ENCODE measurements around the gene BCKDK.
A peak's percentile ranks its signal among the peaks of the same experiment; 100 is the strongest.
"Not testable (repeated sequence)": the region's sequence is repeated elsewhere in the genome, so short reads cannot be mapped to it uniquely, and the experiment has no call there.

The BCKDK gene

DNA sequence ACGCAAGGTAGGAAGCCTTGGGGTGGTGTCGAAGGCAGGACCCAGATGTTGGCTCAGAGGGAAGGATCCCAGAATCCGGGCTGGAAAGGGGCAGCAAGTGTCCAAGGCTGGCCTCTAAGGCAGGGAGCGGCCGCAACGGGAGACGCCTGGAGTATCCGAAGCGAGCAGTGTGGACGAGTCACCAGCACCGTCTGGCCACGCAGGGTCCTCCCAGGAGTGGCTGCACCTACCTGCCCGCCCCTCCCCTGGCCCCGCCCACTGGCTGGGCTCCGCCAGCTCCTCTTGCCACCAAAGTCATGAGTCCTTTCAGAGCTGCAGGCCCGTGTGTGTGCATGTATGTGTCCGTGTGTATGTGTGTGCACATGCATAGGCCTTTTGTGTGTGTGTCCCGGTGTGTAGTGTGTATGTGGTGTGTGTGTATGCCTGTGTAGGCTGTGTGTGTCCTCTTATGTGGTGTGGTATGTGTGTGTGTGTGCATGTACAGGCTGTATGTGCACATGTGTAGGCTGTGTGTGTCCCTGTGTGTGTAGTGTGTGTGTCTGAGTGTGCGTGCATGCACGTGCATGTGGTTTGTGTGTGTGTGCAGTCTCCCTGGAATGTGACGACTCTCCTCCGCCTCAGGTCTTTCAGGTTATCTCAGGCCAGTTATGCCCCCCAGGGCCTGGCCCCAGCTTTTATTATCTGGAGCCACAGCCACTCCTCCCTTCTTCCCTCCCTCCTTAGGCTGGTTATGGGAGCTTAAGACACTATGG lies 27.5 kb downstream of the BCKDK start, which contains the start of gene PRSS8:
TSS of gene PRSS8 (minus strand) at position 193 of the 752 bp plus-strand sequence. CDS start 229 bp downstream, outside the sequence.
- no peak for DNase-seq (ENCODE audit: low read depth in 1 of 2, low spot score in 1 of 2)
- H3K27ac ChIP-seq (replicated peaks), result peak within 1 kb of the TSS; percentile 34
- no peak within 1 kb of the TSS for H3K4me3 ChIP-seq (replicated peaks; ENCODE audit: insufficient read depth, low read length)
- no peaks in the 10 kb centered on the region for H3K27me3 ChIP-seq (ENCODE audit: insufficient read depth, poor library complexity, severe bottlenecking)
- no peak for TF ChIP-seq GABPA (IDR thresholded peaks at IDR 0.05; ENCODE audit: low read depth)
- TF ChIP-seq POLR2AphosphoS5 (IDR thresholded peaks at IDR 0.05; ENCODE audit: low read depth), result no peak
- no peak for TF ChIP-seq SPI1 (IDR thresholded peaks at IDR 0.05; ENCODE audit: borderline replicate concordance, low read depth)
- TF ChIP-seq, protein P1, sequence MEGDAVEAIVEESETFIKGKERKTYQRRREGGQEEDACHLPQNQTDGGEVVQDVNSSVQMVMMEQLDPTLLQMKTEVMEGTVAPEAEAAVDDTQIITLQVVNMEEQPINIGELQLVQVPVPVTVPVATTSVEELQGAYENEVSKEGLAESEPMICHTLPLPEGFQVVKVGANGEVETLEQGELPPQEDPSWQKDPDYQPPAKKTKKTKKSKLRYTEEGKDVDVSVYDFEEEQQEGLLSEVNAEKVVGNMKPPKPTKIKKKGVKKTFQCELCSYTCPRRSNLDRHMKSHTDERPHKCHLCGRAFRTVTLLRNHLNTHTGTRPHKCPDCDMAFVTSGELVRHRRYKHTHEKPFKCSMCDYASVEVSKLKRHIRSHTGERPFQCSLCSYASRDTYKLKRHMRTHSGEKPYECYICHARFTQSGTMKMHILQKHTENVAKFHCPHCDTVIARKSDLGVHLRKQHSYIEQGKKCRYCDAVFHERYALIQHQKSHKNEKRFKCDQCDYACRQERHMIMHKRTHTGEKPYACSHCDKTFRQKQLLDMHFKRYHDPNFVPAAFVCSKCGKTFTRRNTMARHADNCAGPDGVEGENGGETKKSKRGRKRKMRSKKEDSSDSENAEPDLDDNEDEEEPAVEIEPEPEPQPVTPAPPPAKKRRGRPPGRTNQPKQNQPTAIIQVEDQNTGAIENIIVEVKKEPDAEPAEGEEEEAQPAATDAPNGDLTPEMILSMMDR (IDR thresholded peaks at IDR 0.05; ENCODE audit: insufficient read depth, low read length), result no peak
- TF ChIP-seq, protein P2, sequence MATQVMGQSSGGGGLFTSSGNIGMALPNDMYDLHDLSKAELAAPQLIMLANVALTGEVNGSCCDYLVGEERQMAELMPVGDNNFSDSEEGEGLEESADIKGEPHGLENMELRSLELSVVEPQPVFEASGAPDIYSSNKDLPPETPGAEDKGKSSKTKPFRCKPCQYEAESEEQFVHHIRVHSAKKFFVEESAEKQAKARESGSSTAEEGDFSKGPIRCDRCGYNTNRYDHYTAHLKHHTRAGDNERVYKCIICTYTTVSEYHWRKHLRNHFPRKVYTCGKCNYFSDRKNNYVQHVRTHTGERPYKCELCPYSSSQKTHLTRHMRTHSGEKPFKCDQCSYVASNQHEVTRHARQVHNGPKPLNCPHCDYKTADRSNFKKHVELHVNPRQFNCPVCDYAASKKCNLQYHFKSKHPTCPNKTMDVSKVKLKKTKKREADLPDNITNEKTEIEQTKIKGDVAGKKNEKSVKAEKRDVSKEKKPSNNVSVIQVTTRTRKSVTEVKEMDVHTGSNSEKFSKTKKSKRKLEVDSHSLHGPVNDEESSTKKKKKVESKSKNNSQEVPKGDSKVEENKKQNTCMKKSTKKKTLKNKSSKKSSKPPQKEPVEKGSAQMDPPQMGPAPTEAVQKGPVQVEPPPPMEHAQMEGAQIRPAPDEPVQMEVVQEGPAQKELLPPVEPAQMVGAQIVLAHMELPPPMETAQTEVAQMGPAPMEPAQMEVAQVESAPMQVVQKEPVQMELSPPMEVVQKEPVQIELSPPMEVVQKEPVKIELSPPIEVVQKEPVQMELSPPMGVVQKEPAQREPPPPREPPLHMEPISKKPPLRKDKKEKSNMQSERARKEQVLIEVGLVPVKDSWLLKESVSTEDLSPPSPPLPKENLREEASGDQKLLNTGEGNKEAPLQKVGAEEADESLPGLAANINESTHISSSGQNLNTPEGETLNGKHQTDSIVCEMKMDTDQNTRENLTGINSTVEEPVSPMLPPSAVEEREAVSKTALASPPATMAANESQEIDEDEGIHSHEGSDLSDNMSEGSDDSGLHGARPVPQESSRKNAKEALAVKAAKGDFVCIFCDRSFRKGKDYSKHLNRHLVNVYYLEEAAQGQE (IDR thresholded peaks at IDR 0.05; ENCODE audit: insufficient replicate concordance, low read depth), result no peak

DNA sequence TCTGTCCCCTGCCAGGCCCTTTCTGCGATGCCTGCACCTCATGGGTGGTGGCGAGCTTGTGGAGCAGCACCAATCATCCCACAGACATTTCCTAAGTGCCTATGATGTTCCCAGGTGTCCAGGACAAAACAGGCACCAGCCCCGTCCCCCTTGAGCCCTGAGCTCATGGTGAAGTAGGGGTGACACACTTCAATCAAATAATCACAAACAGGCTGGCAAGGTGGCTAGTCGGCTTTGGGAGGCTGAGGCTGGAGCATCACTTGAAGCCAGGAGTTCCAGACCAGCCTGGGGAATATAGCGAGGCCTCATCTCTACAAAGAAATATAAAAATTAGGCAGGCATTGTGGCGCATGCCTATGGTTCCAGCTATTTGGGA lies 28.1 kb downstream of the BCKDK start:
- H3K27me3 ChIP-seq (ENCODE audit: insufficient read depth, poor library complexity, severe bottlenecking), result no peaks in the 10 kb centered on the region
- H3K27ac ChIP-seq (replicated peaks), result no peak overlapping the region
- TF ChIP-seq GABPA (IDR thresholded peaks at IDR 0.05; ENCODE audit: low read depth) (no peak), SPI1 (IDR thresholded peaks at IDR 0.05; ENCODE audit: borderline replicate concordance, low read depth) (no peak), POLR2AphosphoS5 (IDR thresholded peaks at IDR 0.05; ENCODE audit: low read depth) (no peak)
- TF ChIP-seq, protein P2 (IDR thresholded peaks at IDR 0.05; ENCODE audit: insufficient replicate concordance, low read depth), result no peak
- TF ChIP-seq, protein P1 (IDR thresholded peaks at IDR 0.05; ENCODE audit: insufficient read depth, low read length), result no peak
- H3K4me3 ChIP-seq (replicated peaks; ENCODE audit: insufficient read depth, low read length), result no peak overlapping the region
- DNase-seq (ENCODE audit: low read depth in 1 of 2, low spot score in 1 of 2), result no peak

DNA sequence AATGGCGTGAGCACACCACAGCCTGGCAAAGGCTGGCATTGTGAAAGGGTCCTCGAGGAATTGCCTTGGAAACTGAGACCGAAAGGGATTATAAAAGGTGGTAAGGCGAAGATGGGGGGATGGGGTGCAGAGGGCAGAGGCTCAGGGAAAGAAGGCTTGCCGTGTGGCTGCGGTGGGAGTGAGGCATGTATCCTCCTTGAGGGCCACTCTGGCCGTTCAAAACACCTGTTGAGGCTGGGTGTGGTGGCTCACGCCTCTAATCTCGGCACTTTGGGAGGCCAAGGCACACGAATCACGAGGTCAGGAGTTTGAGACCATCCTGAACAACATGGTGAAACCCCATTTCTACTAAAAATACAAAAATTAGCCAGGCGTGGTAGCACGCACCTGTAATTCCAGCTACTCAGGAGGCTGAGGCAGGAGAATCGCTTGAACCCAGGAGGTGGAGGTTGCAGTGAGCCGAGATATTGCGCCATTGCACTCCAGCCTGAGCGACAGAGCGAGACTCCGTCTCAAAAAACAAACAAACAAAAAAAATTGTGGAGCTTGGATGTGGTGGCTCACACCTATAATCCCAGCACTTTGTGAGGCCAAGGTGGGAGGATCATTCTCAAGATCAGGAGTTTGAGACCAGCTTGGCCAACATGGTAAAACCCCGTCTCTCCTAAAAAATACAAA lies 28.8 kb downstream of the BCKDK start:
- H3K27me3 ChIP-seq (ENCODE audit: insufficient read depth, poor library complexity, severe bottlenecking); DNase-seq (ENCODE audit: low read depth in 1 of 2, low spot score in 1 of 2); H3K4me3 ChIP-seq (replicated peaks; ENCODE audit: insufficient read depth, low read length); H3K27ac ChIP-seq (replicated peaks): not testable (repeated sequence)

Data from HL-60 (cell line).